Measurements from ENCODE around the gene E2F7. TPM values are rescaled to one million over a fixed set of nuclear protein-coding genes. Genes with fewer than 3 reads are reported as not detected.

E2F7 gene
- total RNA-seq, 1 donor: 10.4 TPM

- no peak for TF ChIP-seq CTCF (IDR thresholded peaks at IDR 0.05; ENCODE audit: insufficient read depth, low read depth, low read length)
- H3K4me3 ChIP-seq (ENCODE audit: low read depth, low read length): no peak overlapping the region
- no peak for DNase-seq (ENCODE audit: low read depth)
Observed at GRCh38 chr12:77001276-77001675, 64.1 kb downstream of the E2F7 start.

DNA sequence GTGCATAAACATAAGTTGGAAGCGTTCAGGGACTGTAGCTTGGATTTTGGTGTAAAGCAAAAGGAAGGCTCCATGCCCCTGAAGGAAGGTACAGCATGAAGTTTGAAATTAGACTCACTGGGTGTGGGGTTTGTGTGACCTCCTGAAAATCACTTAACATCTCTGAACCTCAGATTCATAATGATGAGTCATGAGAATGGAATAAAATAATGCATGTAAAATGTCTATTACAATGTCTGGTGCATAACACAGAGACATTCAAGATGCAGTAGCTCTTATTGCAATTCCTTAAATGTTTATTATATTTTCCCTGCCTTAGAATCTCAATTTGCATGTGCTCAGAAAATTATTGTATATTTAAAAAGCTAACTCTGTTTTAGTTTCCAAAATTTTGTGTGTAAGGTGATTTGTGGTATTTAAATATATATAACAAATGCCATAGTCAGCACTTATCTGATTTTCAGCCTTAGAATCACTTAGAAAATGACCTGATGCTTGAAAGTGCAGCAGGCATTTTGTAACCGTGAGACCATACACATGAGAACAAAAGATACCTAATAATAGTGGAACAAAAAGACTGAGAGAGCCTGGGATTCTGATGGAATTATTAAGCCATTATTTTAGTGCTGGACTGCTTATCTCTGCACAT lies 66.3 kb downstream of the E2F7 start:
- TF ChIP-seq CTCF (IDR thresholded peaks at IDR 0.05; ENCODE audit: insufficient read depth, low read depth, low read length): no peak
- H3K4me3 ChIP-seq (ENCODE audit: low read depth, low read length): no peak overlapping the region
- no peak for DNase-seq (ENCODE audit: low read depth)

GRCh38 chr12:76998386-76998785 lies 67.0 kb downstream of the E2F7 start:
- DNase-seq (ENCODE audit: low read depth): no peak

DNA sequence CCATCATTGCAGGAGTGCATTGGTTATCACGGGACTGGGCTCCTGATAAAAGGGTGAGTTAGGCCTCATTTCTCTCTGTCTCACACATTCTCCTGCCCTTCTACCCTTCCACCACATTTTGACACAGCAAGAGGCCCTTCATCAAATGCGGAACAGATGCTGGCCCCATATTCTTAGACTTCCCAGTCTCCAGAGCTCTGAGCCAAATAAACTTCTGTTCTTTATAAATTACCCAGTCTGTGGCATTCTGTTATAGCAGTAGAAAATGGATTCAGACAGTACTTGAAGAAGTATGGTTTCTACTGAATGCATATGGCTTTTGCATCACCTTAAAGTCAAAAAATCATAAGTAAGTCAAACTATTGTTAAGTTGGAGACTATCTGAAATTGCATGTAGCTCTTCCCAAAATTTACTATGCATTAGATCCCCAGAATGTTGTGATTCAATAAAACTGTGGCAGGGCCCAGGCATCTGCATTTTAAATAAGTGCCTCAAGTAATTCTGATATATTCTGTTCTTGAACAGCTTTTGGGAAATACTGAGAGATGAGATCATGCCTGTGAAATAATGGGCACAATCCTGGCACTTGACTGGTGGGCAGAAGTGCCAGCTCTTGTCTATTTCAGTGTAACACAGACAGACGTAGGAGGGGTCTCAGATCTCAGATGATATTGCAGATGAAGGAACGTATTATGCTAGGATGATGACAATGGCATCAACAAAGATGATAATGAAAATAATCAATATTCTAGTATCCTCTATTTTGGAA lies 68.2 kb downstream of the E2F7 start:
- no peak for DNase-seq (ENCODE audit: low read depth)
- no peak for TF ChIP-seq CTCF (IDR thresholded peaks at IDR 0.05; ENCODE audit: insufficient read depth, low read depth, low read length)
- H3K4me3 ChIP-seq (ENCODE audit: low read depth, low read length): no peak overlapping the region

More at GRCh38 chr12:76998386-76998785, 67.0 kb downstream of the E2F7 start:
- no peak overlapping the region for H3K4me3 ChIP-seq (ENCODE audit: low read depth, low read length)
- no peak for TF ChIP-seq CTCF (IDR thresholded peaks at IDR 0.05; ENCODE audit: insufficient read depth, low read depth, low read length)

DNA sequence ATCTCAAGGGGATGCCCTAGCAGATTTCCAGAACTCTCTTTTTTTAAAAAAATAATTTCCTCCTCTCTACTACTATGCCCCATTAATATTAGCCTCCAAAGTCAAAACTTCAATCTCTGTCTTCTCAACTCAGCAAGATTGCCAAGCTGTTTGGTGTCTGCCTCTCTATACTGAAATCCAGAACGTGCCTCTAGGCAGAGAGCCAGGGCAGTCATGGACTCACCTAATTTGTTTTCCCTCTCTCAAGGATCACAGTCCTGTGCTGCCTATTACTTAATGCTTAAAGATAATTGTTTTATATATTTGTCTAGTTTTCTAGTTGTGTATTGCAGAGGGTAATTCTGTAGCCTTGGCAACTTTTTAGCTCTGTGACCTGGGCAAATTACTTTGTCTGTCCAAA lies 74.7 kb downstream of the E2F7 start:
- DNase-seq (ENCODE audit: low read depth): no peak
- no peak for TF ChIP-seq CTCF (IDR thresholded peaks at IDR 0.05; ENCODE audit: insufficient read depth, low read depth, low read length)
- H3K4me3 ChIP-seq (ENCODE audit: low read depth, low read length): no peak overlapping the region

DNA sequence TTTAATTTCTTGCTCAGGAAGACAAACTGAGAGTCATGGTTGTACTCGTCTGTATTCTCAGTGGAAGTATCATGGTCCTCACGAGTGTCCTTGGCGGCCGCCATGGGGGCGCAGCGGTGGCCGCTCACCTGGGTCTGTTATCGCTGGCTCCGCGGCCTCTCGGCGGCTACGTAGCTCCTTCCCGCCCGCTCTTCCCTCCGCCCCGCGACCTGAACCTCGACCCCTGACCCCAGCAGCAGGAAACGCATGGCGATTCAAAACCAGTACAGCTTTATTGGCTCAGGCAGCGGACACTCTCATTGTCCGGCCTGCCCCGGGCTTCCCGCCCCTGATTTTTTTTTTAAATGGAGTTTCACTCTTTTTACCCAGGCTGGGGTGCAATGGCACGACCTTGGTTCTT lies 80.8 kb downstream of the E2F7 start:
- no peak for TF ChIP-seq CTCF (IDR thresholded peaks at IDR 0.05; ENCODE audit: insufficient read depth, low read depth, low read length)
- H3K4me3 ChIP-seq (ENCODE audit: low read depth, low read length): no peak overlapping the region
- DNase-seq (ENCODE audit: low read depth): no peak

Measured in fibroblast of villous mesenchyme (primary cell).